Measurements from ENCODE around the gene PGM2. TPM values are rescaled to one million over a fixed set of nuclear protein-coding genes. Genes with fewer than 3 reads are reported as not detected.

The PGM2 gene
- total and polyA plus RNA-seq, 2 experiments from 2014 or later = 11.2 to 17.9 TPM

GRCh38 chr4:37788819-37789218 lies 37.7 kb upstream of the PGM2 start:
- Histone ChIP-seq H3K79me2 (ENCODE audit: insufficient read depth) (no peaks in the 10 kb centered on the region), H3K36me3 (ENCODE audit: low read depth) (no peaks in the 10 kb centered on the region), H3K4me1 (ENCODE audit: insufficient read depth) (no peaks in the 10 kb centered on the region), H3K9me3 (ENCODE audit: low read depth) (no peaks in the 10 kb centered on the region), H3K9ac (no peak overlapping the region), H3K27ac (no peak overlapping the region), H3K27me3 (replicated peaks; ENCODE audit: insufficient read depth) (peaks cover 17% of the 10 kb centered on the region; the same call in 1 of the 2 replicates), H3K9me2 (ENCODE audit: insufficient read depth) (no peaks in the 10 kb centered on the region), H2AFZ (no peak overlapping the region), H4K20me1 (ENCODE audit: insufficient read depth) (no peaks in the 10 kb centered on the region), H3K4me3 (no peak overlapping the region), H3F3A (ENCODE audit: insufficient read depth) (no peaks in the 10 kb centered on the region), H3K4me2 (ENCODE audit: unreplicated experiment) (no peak overlapping the region)
- DNase-seq = no peak
- no peak for TF ChIP-seq EZH2 (IDR thresholded peaks at IDR 0.05; ENCODE audit: insufficient read depth, poor library complexity, severe bottlenecking)
- no peak for TF ChIP-seq EZH2phosphoT487 (IDR thresholded peaks at IDR 0.05; ENCODE audit: insufficient read depth, low read depth)
- WGBS, 2 experiments (ENCODE audit: low coverage in 1 of 2, low lambda C conversion rate in 2 of 2, missing lambda C conversion rate in 2 of 2) = 72% methylated on average over 4 of the region's 4 CpGs
- in situ Hi-C loops (cut with MboI) = loop anchor here (10.0 to 25.0 kb wide), 2 partner anchors 184 to 327 kb away; a partner anchor contains a TSS

GRCh38 chr4:37792241-37792640 lies 34.2 kb upstream of the PGM2 start:
- DNase-seq = no peak
- Histone ChIP-seq H3K9ac (no peak overlapping the region), H3K27ac (no peak overlapping the region), H3K4me2 (ENCODE audit: unreplicated experiment) (no peak overlapping the region), H3K4me1 (ENCODE audit: insufficient read depth) (no peaks in the 10 kb centered on the region), H3K9me3 (ENCODE audit: low read depth) (no peaks in the 10 kb centered on the region), H3K27me3 (replicated peaks; ENCODE audit: insufficient read depth) (peaks cover 17% of the 10 kb centered on the region; the same call in 1 of the 2 replicates), H4K20me1 (ENCODE audit: insufficient read depth) (no peaks in the 10 kb centered on the region), H3K9me2 (ENCODE audit: insufficient read depth) (no peaks in the 10 kb centered on the region), H2AFZ (no peak overlapping the region), H3K79me2 (ENCODE audit: insufficient read depth) (no peaks in the 10 kb centered on the region), H3K36me3 (ENCODE audit: low read depth) (no peaks in the 10 kb centered on the region), H3F3A (ENCODE audit: insufficient read depth) (no peaks in the 10 kb centered on the region), H3K4me3 (no peak overlapping the region)
- in situ Hi-C loops (cut with MboI) = loop anchor here (25.0 kb wide), 1 partner anchor 330 kb away; a partner anchor contains a TSS
- no peak for TF ChIP-seq EZH2 (IDR thresholded peaks at IDR 0.05; ENCODE audit: insufficient read depth, poor library complexity, severe bottlenecking)
- no peak for TF ChIP-seq EZH2phosphoT487 (IDR thresholded peaks at IDR 0.05; ENCODE audit: insufficient read depth, low read depth)
- WGBS, 2 experiments (ENCODE audit: low coverage in 1 of 2, low lambda C conversion rate in 2 of 2, missing lambda C conversion rate in 2 of 2) = 0 to 6% methylated on average over 1 of the region's 1 CpG

- TF ChIP-seq EZH2 (IDR thresholded peaks at IDR 0.05; ENCODE audit: insufficient read depth, poor library complexity, severe bottlenecking) = no peak
- TF ChIP-seq EZH2phosphoT487 (IDR thresholded peaks at IDR 0.05; ENCODE audit: insufficient read depth, low read depth) = no peak
- Histone ChIP-seq H3K36me3 (ENCODE audit: low read depth) (no peaks in the 10 kb centered on the region), H3K9me2 (ENCODE audit: insufficient read depth) (no peaks in the 10 kb centered on the region), H3K9ac (no peak overlapping the region), H4K20me1 (ENCODE audit: insufficient read depth) (no peaks in the 10 kb centered on the region), H3K9me3 (ENCODE audit: low read depth) (no peaks in the 10 kb centered on the region), H3K79me2 (ENCODE audit: insufficient read depth) (no peaks in the 10 kb centered on the region), H3F3A (ENCODE audit: insufficient read depth) (no peaks in the 10 kb centered on the region), H3K27me3 (replicated peaks; ENCODE audit: insufficient read depth) (peaks cover 17% of the 10 kb centered on the region; the same call in 1 of the 2 replicates), H3K4me2 (ENCODE audit: unreplicated experiment) (no peak overlapping the region), H3K27ac (no peak overlapping the region), H2AFZ (no peak overlapping the region), H3K4me3 (no peak overlapping the region), H3K4me1 (ENCODE audit: insufficient read depth) (no peaks in the 10 kb centered on the region)
- in situ Hi-C loops (cut with MboI) = loop anchor here (25.0 kb wide), 1 partner anchor 331 kb away; a partner anchor contains a TSS
- DNase-seq = peak; percentile 51
Measured at GRCh38 chr4:37793562-37793961, 32.9 kb upstream of the PGM2 start.

- Histone ChIP-seq H3K4me3 (no peak overlapping the region), H3F3A (ENCODE audit: insufficient read depth) (no peaks in the 10 kb centered on the region), H3K4me1 (ENCODE audit: insufficient read depth) (no peaks in the 10 kb centered on the region), H3K4me2 (ENCODE audit: unreplicated experiment) (no peak overlapping the region), H4K20me1 (ENCODE audit: insufficient read depth) (no peaks in the 10 kb centered on the region), H3K9me2 (ENCODE audit: insufficient read depth) (no peaks in the 10 kb centered on the region), H3K9ac (no peak overlapping the region), H3K79me2 (ENCODE audit: insufficient read depth) (no peaks in the 10 kb centered on the region), H3K27ac (no peak overlapping the region), H3K9me3 (ENCODE audit: low read depth) (no peaks in the 10 kb centered on the region), H3K36me3 (ENCODE audit: low read depth) (no peaks in the 10 kb centered on the region), H2AFZ (no peak overlapping the region), H3K27me3 (replicated peaks; ENCODE audit: insufficient read depth) (peaks cover 13% of the 10 kb centered on the region; the same call in 1 of the 2 replicates)
- TF ChIP-seq EZH2phosphoT487 (IDR thresholded peaks at IDR 0.05; ENCODE audit: insufficient read depth, low read depth) (no peak), EZH2 (IDR thresholded peaks at IDR 0.05; ENCODE audit: insufficient read depth, poor library complexity, severe bottlenecking) (no peak)
- in situ Hi-C loops (cut with MboI) = loop anchor here (25.0 kb wide), 1 partner anchor 332 kb away; a partner anchor contains a TSS
- DNase-seq = no peak
- WGBS, 2 experiments (ENCODE audit: low coverage in 1 of 2, low lambda C conversion rate in 2 of 2, missing lambda C conversion rate in 2 of 2) = 24 to 41% methylated on average over 2 of the region's 2 CpGs
Measured at GRCh38 chr4:37794056-37794455, 32.4 kb upstream of the PGM2 start.
